Tibial nerve (tissue), 4 donors: ENCODE results near the gene ERBB4. TPM values are rescaled to one million over a fixed set of nuclear protein-coding genes. Genes with fewer than 3 reads are reported as not detected.
"Not testable (repeated sequence)": the region's sequence is repeated elsewhere in the genome, so short reads cannot be mapped to it uniquely, and the experiment has no call there.

ENCODE experiments used
- DNase-seq, 2 donors: peaks; one replicate each; pipeline ENCODE4 v3.0.0-alpha.2; 2019; ENCODE audit warnings: low spot score in 2 of 2
- H3K27ac ChIP-seq, 4 donors: fragments of 200-600 bp; sonication (generic) in 3 of 4; one replicate each; pipeline ENCODE4 v1.5.1; 2017 to 2019; ENCODE audit warnings: mild to moderate bottlenecking in 1 of 4
- H3K27me3 ChIP-seq, 2 donors: fragments of 200-600 bp; sonication (generic) in 1 of 2; one replicate each; pipeline versions ENCODE4 v1.5.1 to v1.6.0; 2017 to 2019
- H3K36me3 ChIP-seq, 3 donors: fragments of 200-600 bp; sonication (generic); one replicate each; pipeline ENCODE4 v1.5.1; 2018 to 2019
- H3K4me1 ChIP-seq, 4 donors: fragments of 200-600 bp; sonication (generic) in 3 of 4; one replicate each; pipeline ENCODE4 v1.5.1; 2017 to 2019
- H3K4me3 ChIP-seq, 4 donors: fragments of 200-600 bp; sonication (generic) in 3 of 4; one replicate each; pipeline ENCODE4 v1.5.1; 2017 to 2019; ENCODE audit warnings: mild to moderate bottlenecking in 1 of 4, moderate library complexity in 1 of 4
- H3K9me3 ChIP-seq, 4 donors: fragments of 200-600 bp; sonication (generic) in 3 of 4; one replicate each; pipeline ENCODE4 v1.5.1; 2017 to 2019
- CTCF ChIP-seq, 5 experiments: fragments of 200-600 bp in 3 of 5; fragments of 450-650 bp in 2 of 5; sonication (generic) in 3 of 5; IDR thresholded peaks; one replicate each; pipeline ENCODE4 v1.5.1; 2016 to 2019; ENCODE audit warnings: antibody characterized with exemption in 5 of 5, mild to moderate bottlenecking in 3 of 5, moderate library complexity in 2 of 5
- EP300 ChIP-seq, 2 donors: sonication (generic); formaldehyde crosslinking; IDR thresholded peaks; one replicate each; pipeline ENCODE4 v1.6.1; 2017; ENCODE audit warnings: antibody characterized with exemption in 2 of 2, mild to moderate bottlenecking in 1 of 2
- POLR2A ChIP-seq, 2 donors: fragments of 450-650 bp; IDR thresholded peaks; one replicate each; pipeline ENCODE4 v1.6.1; 2017; ENCODE audit warnings: antibody characterized with exemption in 2 of 2, mild to moderate bottlenecking in 2 of 2, moderate library complexity in 2 of 2
- WGBS, 2 donors: methylation state at CpG; one replicate each; pipeline ENCODE4 v1.1.5; 2018; 5-methylcytosine and 5-hydroxymethylcytosine counted together
- total RNA-seq, 4 donors: library from RNA; depleted of rRNA; stranded (reverse); fragments of >200 nt; gene quantifications; one replicate each; pipeline ENCODE4 v1.1.0, GENCODE V29; 2016

The ERBB4 gene
- total RNA-seq, 4 donors from 2014 or later: 2.4 to 3.3 (median 2.9) TPM

- DNase-seq: no peak
- Histone ChIP-seq H3K36me3 (no peaks in the 10 kb centered on the region), H3K27me3 (no peaks in the 10 kb centered on the region), H3K4me1 (no peaks in the 10 kb centered on the region), H3K9me3 (no peaks in the 10 kb centered on the region), H3K4me3 (no peak overlapping the region), H3K27ac (no peak overlapping the region)
- 70 to 76% methylated on average over 2 of the region's 2 CpGs for WGBS, 2 donors
- TF ChIP-seq POLR2A (IDR thresholded peaks at IDR 0.05) (no peak), EP300 (IDR thresholded peaks at IDR 0.05) (no peak), CTCF (IDR thresholded peaks at IDR 0.05) (no peak)
These were observed 292.7 kb downstream of the ERBB4 start for GRCh38 chr2:212245880-212246279.

- no peak overlapping the region for H3K27ac ChIP-seq
- 56 to 68% methylated on average over 1 of the region's 1 CpG for WGBS, 2 donors
- no peaks in the 10 kb centered on the region for H3K36me3 ChIP-seq
- DNase-seq: no peak
- TF ChIP-seq CTCF (IDR thresholded peaks at IDR 0.05) (no peak), POLR2A (IDR thresholded peaks at IDR 0.05) (no peak), EP300 (IDR thresholded peaks at IDR 0.05) (no peak)
- no peak overlapping the region for H3K4me3 ChIP-seq
- H3K9me3 ChIP-seq: no peaks in the 10 kb centered on the region
- H3K27me3 ChIP-seq: no peaks in the 10 kb centered on the region
- no peaks in the 10 kb centered on the region for H3K4me1 ChIP-seq
These were observed 295.9 kb downstream of the ERBB4 start for GRCh38 chr2:212242724-212243123.

- H3K36me3 ChIP-seq, H3K4me3 ChIP-seq, H3K9me3 ChIP-seq, H3K27ac ChIP-seq, H3K27me3 ChIP-seq, H3K4me1 ChIP-seq, DNase-seq: not testable (repeated sequence)
- WGBS, 2 donors: 75 to 94% methylated on average over 3 of the region's 3 CpGs
These were observed 300.4 kb downstream of the ERBB4 start for GRCh38 chr2:212238152-212238551.

DNA sequence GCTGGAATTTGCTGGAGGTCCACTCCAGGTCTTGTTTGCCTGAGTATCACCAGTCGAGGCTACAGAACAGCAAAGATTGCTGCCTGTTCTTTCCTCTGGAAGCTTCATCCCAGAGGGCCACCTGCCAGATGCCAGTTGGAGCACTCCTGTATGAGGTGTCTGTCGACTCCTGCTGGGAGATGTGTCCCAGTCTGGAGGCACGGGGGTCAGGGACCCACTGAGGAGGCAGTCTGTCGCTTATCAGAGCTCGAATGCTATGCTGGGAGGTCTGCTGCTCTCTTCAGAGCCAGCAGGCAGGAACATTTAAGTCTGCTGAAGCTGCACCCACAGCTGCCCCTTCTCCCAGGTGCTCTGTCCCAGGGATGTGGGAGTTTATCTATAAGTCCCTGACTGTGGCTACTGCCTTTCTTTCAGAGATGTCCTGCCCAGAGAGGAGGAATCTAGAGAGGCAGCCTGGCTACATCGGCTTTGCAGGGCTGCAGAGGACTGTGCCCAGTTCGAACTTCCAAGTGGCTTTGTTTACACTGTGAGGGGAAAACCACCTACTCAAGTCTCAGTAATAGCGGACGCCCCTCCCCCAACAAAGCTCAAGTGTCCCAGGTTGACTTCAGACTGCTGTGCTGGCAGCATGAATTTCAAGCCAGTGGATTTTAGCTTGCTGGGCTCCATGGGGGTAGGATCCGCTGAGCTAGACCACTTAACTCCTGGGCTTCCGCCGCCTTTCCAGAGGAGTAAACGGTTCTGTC is 301.1 kb downstream of the ERBB4 start:
- no peak for DNase-seq
- peaks cover 0 to 4% (median 0%) of the 10 kb centered on the region in 4 donors for H3K9me3 ChIP-seq
- TF ChIP-seq POLR2A (IDR thresholded peaks at IDR 0.05) (no peak), CTCF (IDR thresholded peaks at IDR 0.05) (no peak), EP300 (IDR thresholded peaks at IDR 0.05) (no peak)
- H3K27me3 ChIP-seq: no peaks in the 10 kb centered on the region
- WGBS, 2 donors: 57 to 61% methylated on average over 13 of the region's 13 CpGs
- H3K4me1 ChIP-seq: no peaks in the 10 kb centered on the region
- H3K36me3 ChIP-seq: no peaks in the 10 kb centered on the region
- no peak overlapping the region for H3K4me3 ChIP-seq
- no peak overlapping the region for H3K27ac ChIP-seq

DNA sequence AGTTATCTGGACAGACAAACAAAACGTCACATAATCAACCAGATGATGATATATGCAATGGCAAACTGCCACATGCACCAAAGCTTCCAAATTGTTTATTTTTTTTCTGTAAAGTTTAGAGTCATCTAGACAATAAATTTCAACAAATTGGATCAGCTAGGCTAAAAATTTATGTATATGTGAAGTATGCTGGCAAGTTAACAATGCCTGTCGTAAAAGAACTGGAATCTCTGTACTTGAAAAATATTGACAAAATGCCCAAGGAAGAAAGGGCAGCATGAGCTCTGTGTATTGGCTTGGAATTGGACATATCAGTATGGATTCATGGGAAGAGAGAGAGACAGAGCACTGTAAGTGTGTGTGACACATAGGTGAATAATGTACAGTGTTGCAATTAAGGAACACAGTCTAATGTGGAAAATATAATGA is 309.8 kb downstream of the ERBB4 start:
- no peak overlapping the region for H3K4me3 ChIP-seq
- WGBS, 2 donors: 14 to 24% methylated on average over 2 of the region's 2 CpGs
- DNase-seq: no peak
- H3K27me3 ChIP-seq: no peaks in the 10 kb centered on the region
- no peak for TF ChIP-seq POLR2A (IDR thresholded peaks at IDR 0.05)
- peaks cover 0 to 9% (median 1%) of the 10 kb centered on the region in 4 donors for H3K4me1 ChIP-seq
- no peak overlapping the region for H3K27ac ChIP-seq
- no peaks in the 10 kb centered on the region for H3K9me3 ChIP-seq
- no peaks in the 10 kb centered on the region for H3K36me3 ChIP-seq

GRCh38 chr2:212227755-212228154 is 310.8 kb downstream of the ERBB4 start:
- TF ChIP-seq EP300 (IDR thresholded peaks at IDR 0.05) (no peak), POLR2A (IDR thresholded peaks at IDR 0.05) (no peak), CTCF (IDR thresholded peaks at IDR 0.05) (no peak)

More at GRCh38 chr2:212227755-212228154, 310.8 kb downstream of the ERBB4 start:
- DNase-seq: peak in 1 of 2 donors; percentile 11
- H3K4me3 ChIP-seq: no peak overlapping the region
- no peaks in the 10 kb centered on the region for H3K36me3 ChIP-seq
- WGBS, 2 donors: 21 to 22% methylated on average over 4 of the region's 4 CpGs
- no peaks in the 10 kb centered on the region for H3K9me3 ChIP-seq
- H3K4me1 ChIP-seq: peaks cover 0 to 9% (median 1%) of the 10 kb centered on the region in 4 donors
- H3K27ac ChIP-seq: no peak overlapping the region
- no peaks in the 10 kb centered on the region for H3K27me3 ChIP-seq
